ENCODE data around the gene PROB1. TPM values are rescaled to one million over a fixed set of nuclear protein-coding genes. Genes with fewer than 3 reads are reported as not detected.

PROB1 gene
- total and polyA plus RNA-seq, 2 of the 8 experiments (the other 6 are each of a cell fraction or from before 2014, with no cell fraction given) = 0.89 to 3.1 TPM

DNA sequence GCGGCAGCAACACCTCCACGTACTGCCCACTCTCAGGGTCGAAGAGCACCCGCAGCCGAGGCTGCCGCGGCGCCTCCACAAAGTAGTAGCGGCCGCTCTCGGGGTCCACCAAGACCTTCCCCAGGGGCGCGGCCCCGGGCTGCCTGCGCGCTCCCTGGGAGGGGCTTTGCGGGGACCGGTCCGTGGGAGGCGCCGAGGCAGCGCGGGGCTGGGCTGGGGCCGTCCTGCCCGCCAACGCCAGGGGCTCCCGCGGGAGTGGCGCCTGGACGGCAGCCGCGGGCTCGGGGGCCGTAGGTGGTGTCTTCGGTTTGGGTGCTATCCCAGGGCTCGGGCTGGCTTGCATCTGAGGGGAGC lies 2.6 kb downstream of the PROB1 start:
- peak overlapping the region; percentile 91 for H4K8ac ChIP-seq (ENCODE audit: extremely low read depth, insufficient read depth, low read length)
- no peak overlapping the region for H2BK20ac ChIP-seq (ENCODE audit: low read length)
- H3K9me3 ChIP-seq (ENCODE audit: insufficient read depth in 2 of 2, low read depth in 1 of 2, low read length in 1 of 2) = no peaks in the 10 kb centered on the region
- peaks cover 14 to 34% (median 28%) of the 10 kb centered on the region in 4 experiments; a peak in 6 of 7 replicates for H3K27me3 ChIP-seq (replicated peaks in 1 of 4; ENCODE audit: control insufficient read depth in 3 of 4, extremely low read depth in 1 of 4, insufficient read depth in 3 of 4, low read length in 3 of 4)
- ChIA-PET CTCF (ENCODE audit: partially characterized antibody) (interaction anchor here (0.6 to 3.1 kb wide), 9 partner anchors 10 to 70 kb away, joined by 3 to 16 read pairs (median 4); partner anchors contain the start of gene SPATA24), POLR2A (ENCODE audit: partially characterized antibody) (interaction anchor here (0.7 to 3.9 kb wide), 11 partner anchors 10 to 98 kb away, joined by 3 to 25 read pairs (median 5); partner anchors contain the start of genes DNAJC18, MATR3 and PAIP2)
- no peak overlapping the region for H2BK12ac ChIP-seq (ENCODE audit: low read depth, low read length)
- no peaks in the 10 kb centered on the region for H3K36me3 ChIP-seq (ENCODE audit: control insufficient read depth in 2 of 4, insufficient read depth in 4 of 4, low read length in 3 of 4)
- H3K23me2 ChIP-seq (ENCODE audit: low read depth, low read length) = peaks cover 27% of the 10 kb centered on the region; the same call in 1 of the 2 replicates
- FAIRE-seq (no peak), DNase-seq (ENCODE audit: low read depth in 1 of 2, low spot score in 2 of 2) (no peak)
- H2BK15ac ChIP-seq (ENCODE audit: low read length) = no peak overlapping the region
- H2BK5ac ChIP-seq (ENCODE audit: low read depth, low read length) = no peak overlapping the region
- no peak overlapping the region for H2AFZ ChIP-seq (ENCODE audit: low read length)
- no peak overlapping the region for H2AK5ac ChIP-seq (ENCODE audit: low read depth, low read length)
- no peak overlapping the region for H4K91ac ChIP-seq (replicated peaks; ENCODE audit: insufficient read length, low read length)
- H4K20me1 ChIP-seq (replicated peaks in 1 of 2; ENCODE audit: control insufficient read depth in 1 of 2, insufficient read depth in 2 of 2, low read length in 2 of 2) = peaks cover 0 to 3% of the 10 kb centered on the region in 2 experiments
- H3K18ac ChIP-seq (ENCODE audit: extremely low read depth, low read length) = no peak overlapping the region; the same call in none of the 2 replicates
- H3K4me3 ChIP-seq (ENCODE audit: extremely low read depth in 1 of 4, insufficient read depth in 2 of 4, low read depth in 3 of 4, low read length in 4 of 4) = peak overlapping the region; percentile 42 to 68 (median 54)
- H3K14ac ChIP-seq (ENCODE audit: insufficient read length) = no peak overlapping the region
- no peak overlapping the region for H3K4ac ChIP-seq (replicated peaks; ENCODE audit: insufficient read length, low read depth, low read length)
- no peak overlapping the region for H2BK120ac ChIP-seq (replicated peaks; ENCODE audit: low read depth, low read length)
- H3K27ac ChIP-seq (ENCODE audit: low read depth, low read length) = no peak overlapping the region
- no peak overlapping the region for H4K5ac ChIP-seq (ENCODE audit: insufficient read length, low read depth, low read length)
- TF ChIP-seq SIX5 (IDR thresholded peaks at IDR 0.05; ENCODE audit: low read depth, low read length) (no peak), YY1 (IDR thresholded peaks at IDR 0.05; ENCODE audit: low read depth, low read length) (no peak), KDM4A (IDR thresholded peaks at IDR 0.05; ENCODE audit: low read depth, low read length, severe bottlenecking) (peak; percentile 0), CTBP2 (IDR thresholded peaks at IDR 0.05; ENCODE audit: borderline replicate concordance, insufficient read depth, insufficient read length, low read length) (no peak)
- TF ChIP-seq, protein P1, sequence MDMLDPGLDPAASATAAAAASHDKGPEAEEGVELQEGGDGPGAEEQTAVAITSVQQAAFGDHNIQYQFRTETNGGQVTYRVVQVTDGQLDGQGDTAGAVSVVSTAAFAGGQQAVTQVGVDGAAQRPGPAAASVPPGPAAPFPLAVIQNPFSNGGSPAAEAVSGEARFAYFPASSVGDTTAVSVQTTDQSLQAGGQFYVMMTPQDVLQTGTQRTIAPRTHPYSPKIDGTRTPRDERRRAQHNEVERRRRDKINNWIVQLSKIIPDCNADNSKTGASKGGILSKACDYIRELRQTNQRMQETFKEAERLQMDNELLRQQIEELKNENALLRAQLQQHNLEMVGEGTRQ (IDR thresholded peaks at IDR 0.05; ENCODE audit: low read length) = no peak
- H3K4me2 ChIP-seq (ENCODE audit: insufficient read depth in 1 of 2, low read depth in 2 of 2, low read length in 2 of 2) = peak overlapping the region; percentile 82 to 85
- H3K79me2 ChIP-seq (ENCODE audit: control insufficient read depth in 1 of 2, insufficient read depth in 2 of 2, low read length in 2 of 2) = no peaks in the 10 kb centered on the region
- no peak overlapping the region for H3K56ac ChIP-seq (replicated peaks; ENCODE audit: insufficient read length, low read depth, low read length)
- 11% methylated on average over 34 of the region's 36 CpGs; no CpG with 5 or more reads in 1 of the 2 experiments for WGBS, 2 experiments (ENCODE audit: extremely low coverage in 1 of 2, insufficient coverage in 1 of 2, insufficient read length in 1 of 2, insufficient replicate concordance in 2 of 2, low coverage in 1 of 2, low lambda C conversion rate in 2 of 2, missing lambda C conversion rate in 1 of 2)
- H3K9ac ChIP-seq (replicated peaks in 1 of 4; ENCODE audit: extremely low read depth in 1 of 4, low read depth in 3 of 4, low read length in 3 of 4) = peak overlapping the region in 1 of 4 experiments; percentile 38; a peak in 1 of 7 replicates
- peaks cover 3 to 41% (median 23%) of the 10 kb centered on the region in 4 experiments for H3K4me1 ChIP-seq (replicated peaks in 1 of 4; ENCODE audit: control insufficient read depth in 3 of 4, insufficient read depth in 4 of 4, low read length in 3 of 4)
- H3K23ac ChIP-seq (ENCODE audit: insufficient read length) = no peak overlapping the region
- no peaks in the 10 kb centered on the region; the same call in 1 of the 2 replicates for H3K79me1 ChIP-seq (ENCODE audit: low read depth, low read length)
